T-helper 1 cell treated with Interleukin-12 subunit alpha and Interleukin-12 subunit beta and Interleukin-4 antibody, amounts not matched to agents 30 ng/mL and 1 ng/mL, for 36 hours (primary cell): ENCODE results near the gene SMYD3. TPM values are rescaled to one million over a fixed set of nuclear protein-coding genes. Genes with fewer than 3 reads are reported as not detected.

Experiments
- intact Hi-C: fragments of 100-400 bp; cut with micrococcal nuclease; formaldehyde crosslinking; loops from one replicate; pipeline ENCODE4 v1.15.1; 2024
- total RNA-seq: library from RNA; stranded (reverse); gene quantifications from 2 replicates; pipeline ENCODE4 v1.2.3, GENCODE V29; 2022

SMYD3 gene
- total RNA-seq, 1 donor from 2014 or later: 24.1 TPM

- intact Hi-C loops: loop anchor here (2.0 kb wide), 1 partner anchor 268 kb away; no protein-coding TSS in a partner anchor
Observed at GRCh38 chr1:246281195-246281594, 225.9 kb downstream of the SMYD3 start.

DNA sequence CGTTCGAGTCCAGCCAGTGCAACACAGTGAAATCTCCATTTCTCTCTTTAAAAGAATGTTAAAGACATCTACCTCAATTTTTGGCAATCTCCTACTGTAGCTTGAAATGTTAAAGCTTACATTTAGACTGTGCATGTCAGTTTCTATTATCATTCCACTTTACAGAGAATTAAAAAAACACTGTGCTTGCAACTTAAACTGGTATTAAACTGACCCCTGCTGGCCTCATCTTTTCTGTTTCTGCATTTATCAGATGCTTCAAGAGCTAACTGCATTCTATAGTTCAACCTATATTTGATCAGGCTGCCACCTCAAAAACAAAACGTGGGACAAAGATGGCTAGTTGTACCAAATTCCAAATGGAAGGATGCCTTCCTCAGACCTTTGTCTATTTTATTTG is 226.5 kb downstream of the SMYD3 start:
- intact Hi-C loops: loop anchor here (2.0 kb wide), 1 partner anchor 268 kb away; no protein-coding TSS in a partner anchor

DNA sequence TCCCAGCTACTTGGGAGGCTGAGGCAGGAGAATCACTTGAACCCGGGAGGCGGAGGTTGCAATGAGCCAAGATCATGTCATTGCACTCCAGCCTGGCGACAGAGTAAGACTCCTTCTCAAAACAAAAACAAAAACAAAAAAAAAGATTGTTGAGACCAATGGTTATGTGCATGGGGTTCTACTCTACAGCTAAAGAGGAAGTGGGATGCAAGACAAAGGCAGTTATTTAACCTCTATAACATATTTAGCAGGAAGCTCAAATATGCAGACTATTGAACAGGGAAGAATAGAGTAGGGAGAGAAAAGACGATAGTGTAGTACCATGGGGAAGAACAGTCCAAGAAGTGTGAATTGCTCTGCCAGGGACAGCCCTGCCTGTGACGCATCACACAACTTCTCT is 227.7 kb downstream of the SMYD3 start:
- intact Hi-C loops: no loop called here

DNA sequence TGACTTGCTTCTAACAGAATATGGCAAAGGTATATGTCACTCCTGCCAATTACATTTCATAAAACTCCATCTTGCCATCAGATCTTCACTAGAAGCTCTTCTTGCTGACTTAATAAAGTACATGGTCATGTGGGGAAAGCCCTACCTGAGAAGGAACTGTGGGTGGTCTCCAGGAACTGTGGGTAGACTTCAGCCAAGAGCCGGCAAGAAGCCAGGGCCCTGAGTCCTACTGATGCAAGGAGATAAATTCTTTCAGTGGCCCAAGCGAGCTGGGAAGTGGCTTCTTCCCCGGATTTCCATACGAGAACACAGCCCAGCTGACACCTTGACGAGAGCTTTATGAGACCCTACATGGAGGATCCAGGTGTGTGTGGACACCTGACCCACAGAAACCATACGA is 228.7 kb downstream of the SMYD3 start:
- intact Hi-C loops: no loop called here

DNA sequence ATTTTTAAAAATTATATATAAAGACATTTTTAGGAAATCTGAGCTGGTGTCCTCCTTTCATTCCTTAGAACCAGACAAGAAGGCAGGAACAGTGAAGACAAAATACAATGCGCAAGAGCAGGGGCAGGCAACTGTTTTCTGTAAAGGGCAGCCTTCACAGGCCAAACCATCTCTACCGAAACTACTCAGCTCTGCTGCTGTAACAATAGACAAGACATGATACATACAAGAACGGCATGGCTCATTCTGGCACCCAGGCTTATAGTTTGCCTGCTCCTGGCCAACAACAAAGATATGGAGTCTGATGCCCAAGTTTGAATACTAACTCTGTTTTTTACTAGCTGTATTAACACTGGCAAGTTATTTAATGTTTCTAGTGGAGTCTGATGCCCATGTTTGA is 232.0 kb downstream of the SMYD3 start:
- intact Hi-C loops: no loop called here

- intact Hi-C loops: no loop called here
Observed at GRCh38 chr1:246274186-246274585, 232.9 kb downstream of the SMYD3 start.

DNA sequence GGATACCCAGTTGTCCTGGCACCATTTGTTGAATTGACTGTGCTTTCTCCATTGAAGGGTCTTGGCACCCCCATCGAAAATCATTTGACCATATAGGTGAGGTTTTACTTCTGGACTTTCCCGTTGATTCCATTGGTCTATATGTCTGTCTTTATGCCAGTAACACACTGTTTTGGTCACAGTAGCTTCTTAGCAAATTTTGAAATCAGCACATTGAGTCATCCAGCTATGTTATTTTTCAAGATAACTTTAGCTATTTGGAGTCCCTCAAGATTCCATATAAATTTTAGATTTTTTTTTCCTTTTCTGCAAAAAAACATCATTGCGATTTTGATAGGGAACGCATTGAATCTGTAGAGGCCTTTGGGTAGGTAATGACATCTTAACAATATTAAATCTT is 235.6 kb downstream of the SMYD3 start:
- intact Hi-C loops: no loop called here

GRCh38 chr1:246270236-246270635 is 236.8 kb downstream of the SMYD3 start:
- intact Hi-C loops: no loop called here

GRCh38 chr1:246269466-246269865 is 237.6 kb downstream of the SMYD3 start:
- intact Hi-C loops: no loop called here

DNA sequence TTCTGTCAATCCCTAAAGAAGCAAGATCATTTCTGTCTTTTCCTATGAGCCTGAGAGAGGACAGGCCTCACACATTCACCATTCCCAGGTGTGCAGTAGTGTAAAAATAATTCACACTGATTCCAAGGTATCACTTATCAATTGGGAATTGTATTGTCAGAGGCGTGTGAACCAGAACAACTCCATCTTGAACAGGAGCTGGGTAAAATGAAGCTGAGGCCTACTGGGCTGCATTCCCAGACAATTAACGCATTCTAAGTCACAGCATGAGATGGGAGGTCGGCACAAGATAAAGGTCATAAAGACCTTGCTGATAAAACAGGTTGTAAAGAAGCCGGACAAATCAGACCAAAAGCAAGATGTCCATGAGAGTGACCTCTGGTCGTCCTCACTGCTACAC is 239.2 kb downstream of the SMYD3 start:
- intact Hi-C loops: no loop called here

DNA sequence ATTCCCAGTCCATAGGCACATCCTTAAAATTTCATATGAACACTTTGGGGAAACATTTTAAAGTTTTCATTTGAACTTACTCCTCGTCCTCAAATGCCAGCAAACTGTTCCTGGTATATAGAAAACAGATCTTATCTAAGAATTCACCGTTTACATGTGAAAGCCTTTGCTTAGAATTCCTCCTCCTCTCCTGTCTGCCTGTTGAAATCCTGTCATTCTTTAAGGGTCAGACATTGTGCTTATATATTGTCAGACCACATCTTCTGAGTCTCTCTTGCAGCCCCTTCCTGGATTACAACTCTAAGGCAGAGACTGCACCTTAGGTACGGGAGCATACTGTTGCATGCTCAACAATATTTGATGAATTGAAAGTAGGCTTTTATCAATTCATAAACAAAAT is 239.7 kb downstream of the SMYD3 start:
- intact Hi-C loops: no loop called here

GRCh38 chr1:246265481-246265880 is 241.6 kb downstream of the SMYD3 start:
- intact Hi-C loops: no loop called here

GRCh38 chr1:246262281-246262680 is 244.8 kb downstream of the SMYD3 start:
- intact Hi-C loops: no loop called here

DNA sequence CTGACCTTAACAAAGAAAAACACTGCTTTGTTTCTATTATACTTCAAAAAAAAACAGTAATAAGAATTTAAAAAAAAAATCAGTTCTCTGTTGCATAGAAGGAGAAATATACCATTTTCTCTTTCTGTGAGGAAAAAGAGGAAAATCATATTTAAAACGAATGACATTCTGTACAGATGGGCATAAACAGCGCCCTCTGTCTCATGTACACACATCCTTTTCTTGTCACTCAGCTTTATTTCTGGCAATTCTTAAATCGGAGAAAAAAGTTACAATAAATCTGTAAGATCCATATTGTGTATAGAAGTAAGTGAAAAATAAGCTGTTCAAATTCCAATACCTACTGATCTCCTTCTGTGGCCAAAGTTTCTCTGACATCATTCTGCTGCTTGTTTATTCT is 245.4 kb downstream of the SMYD3 start:
- intact Hi-C loops: no loop called here

GRCh38 chr1:246258250-246258649 is 248.8 kb downstream of the SMYD3 start:
- intact Hi-C loops: no loop called here

GRCh38 chr1:246255773-246256172 is 251.3 kb downstream of the SMYD3 start:
- intact Hi-C loops: no loop called here

DNA sequence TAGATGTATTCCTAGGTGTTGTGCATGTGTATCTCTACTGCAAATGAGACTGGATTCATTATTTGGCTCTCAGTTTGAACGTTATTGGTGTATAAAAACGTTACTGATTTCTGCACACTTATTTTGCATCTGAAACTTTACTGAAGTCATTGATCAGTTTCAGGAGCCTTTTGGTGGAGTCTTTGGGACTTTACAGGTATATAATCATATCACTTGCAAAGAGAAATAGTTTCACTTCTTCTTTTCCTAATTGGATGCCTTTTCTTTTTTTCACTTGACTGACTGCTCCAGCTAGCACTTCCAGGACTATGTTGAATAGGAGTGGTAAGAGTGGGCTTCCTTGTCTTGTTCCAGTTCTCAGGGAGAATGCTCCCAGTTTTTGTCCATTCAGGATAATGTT is 252.2 kb downstream of the SMYD3 start:
- intact Hi-C loops: no loop called here

GRCh38 chr1:246246430-246246829 is 260.6 kb downstream of the SMYD3 start:
- intact Hi-C loops: no loop called here

DNA sequence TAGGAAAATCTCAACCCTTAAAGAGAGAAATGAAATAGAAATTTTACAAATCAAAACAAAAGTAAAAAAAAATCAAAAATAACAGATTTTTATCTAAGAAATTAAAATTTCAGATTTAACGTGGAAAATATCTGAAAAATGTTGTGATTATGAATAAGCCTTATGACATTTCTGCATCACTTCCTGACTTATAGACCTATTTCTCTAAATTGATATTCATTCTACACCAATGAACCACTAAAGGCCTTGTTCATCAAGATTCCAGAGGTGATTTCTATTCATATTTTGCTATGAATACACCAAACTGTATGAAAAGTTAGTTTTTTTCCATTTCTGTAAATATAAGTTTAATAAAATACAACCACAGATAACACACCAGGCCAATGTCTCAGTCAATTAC is 261.5 kb downstream of the SMYD3 start:
- intact Hi-C loops: no loop called here

DNA sequence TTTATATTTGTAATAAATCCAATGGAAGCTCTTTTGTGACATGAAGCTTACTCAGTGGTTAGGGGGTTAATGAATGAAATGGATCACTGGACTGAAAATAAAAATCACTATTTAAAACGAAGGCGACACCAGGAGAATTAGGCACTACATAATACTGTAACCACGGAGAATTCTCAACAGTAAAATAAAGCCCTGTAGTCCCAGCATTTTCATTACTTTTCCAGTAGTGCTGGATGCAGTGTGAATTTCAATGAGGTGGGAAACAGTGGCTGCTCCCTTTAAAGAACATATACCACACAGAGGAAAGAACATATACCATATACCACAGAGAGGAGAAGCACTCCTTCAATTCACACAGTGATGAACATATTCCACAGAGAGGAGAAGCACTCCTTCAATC is 275.0 kb downstream of the SMYD3 start:
- intact Hi-C loops: no loop called here

DNA sequence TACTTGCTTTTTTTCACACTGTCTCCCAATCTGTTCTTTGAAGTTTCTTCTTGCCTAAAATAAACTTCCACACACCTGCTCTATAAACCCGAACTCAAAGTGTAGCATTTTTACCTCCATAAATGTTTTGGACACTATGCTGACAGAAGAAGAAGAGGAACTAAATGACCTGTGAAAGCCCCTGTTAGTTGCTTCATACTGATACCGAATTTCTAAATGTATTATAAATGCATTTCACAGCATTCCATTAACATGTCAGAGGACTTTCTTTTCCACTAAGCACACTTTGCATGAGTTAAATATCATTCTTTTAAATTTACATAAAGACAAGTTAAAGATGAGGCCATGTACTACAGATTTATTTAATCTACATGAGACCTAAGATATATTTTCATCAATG is 281.0 kb downstream of the SMYD3 start:
- intact Hi-C loops: no loop called here

GRCh38 chr1:246221485-246222255 is 285.4 kb downstream of the SMYD3 start:
- intact Hi-C loops: no loop called here

- intact Hi-C loops: no loop called here
Observed at GRCh38 chr1:246220495-246221065, 286.5 kb downstream of the SMYD3 start.
